Naive thymus-derived CD8-positive, alpha-beta T cell (primary cell): Measurements from ENCODE around the gene PIGV. TPM values are rescaled to one million over a fixed set of nuclear protein-coding genes. Genes with fewer than 3 reads are reported as not detected.
A peak's percentile ranks its signal among the peaks of the same experiment; 100 is the strongest.

ENCODE experiments used
- ATAC-seq, 2 donors: fragments of 150-1000 bp; cut with Tn5 transposase in 1 of 2; sonication (Bioruptor Pico), chemical (Tn5 transposase) in 1 of 2; 1 replicate in 1 of 2; 2 replicates in 1 of 2; pipeline ENCODE4 v1.10.0; 2021; ENCODE audit warnings: mild to moderate bottlenecking in 2 of 2, moderate library complexity in 2 of 2
- POLR2A ChIA-PET: fragments of 350-600 bp; sonication (Branson Sonifier 250); formaldehyde crosslinking; loops from one replicate; lab custom pipeline; 2021; ENCODE audit warnings: antibody characterized with exemption; lab: Charles Lee
- DNase-seq, 10 donors: peaks; one replicate each; pipeline versions ENCODE4 v3.0.0 to v3.0.0-alpha.2; 2020 to 2022
- H3K27ac Mint-ChIP-seq, 10 donors: one replicate each; pipeline ENCODE4 v1.8.0; 2020 to 2022; ENCODE audit warnings: mild to moderate bottlenecking in 10 of 10, mixed read lengths in 10 of 10, moderate library complexity in 4 of 10, inconsistent platforms in 1 of 10
- H3K27me3 Mint-ChIP-seq, 5 donors: one replicate each; pipeline ENCODE4 v1.8.0; 2021 to 2022; ENCODE audit warnings: mixed read lengths in 5 of 5
- H3K36me3 Mint-ChIP-seq, 3 donors: one replicate each; pipeline ENCODE4 v1.8.0; 2020 to 2022; ENCODE audit warnings: mixed read lengths in 3 of 3, mild to moderate bottlenecking in 2 of 3, inconsistent platforms in 1 of 3
- H3K4me1 Mint-ChIP-seq, 4 donors: one replicate each; pipeline ENCODE4 v1.8.0; 2021 to 2022; ENCODE audit warnings: mixed read lengths in 4 of 4
- H3K4me3 Mint-ChIP-seq, 10 donors: one replicate each; pipeline ENCODE4 v1.8.0; 2020 to 2022; ENCODE audit warnings: mild to moderate bottlenecking in 10 of 10, mixed read lengths in 10 of 10, moderate library complexity in 6 of 10, inconsistent platforms in 1 of 10
- H3K9me3 Mint-ChIP-seq, 9 donors: one replicate each; pipeline ENCODE4 v1.8.0; 2020 to 2022; ENCODE audit warnings: mixed read lengths in 9 of 9, mild to moderate bottlenecking in 3 of 9, inconsistent platforms in 1 of 9, moderate library complexity in 1 of 9
- polyA plus RNA-seq, 3 donors: library from polyadenylated mRNA; unstranded; fragments of 300-500 nt; fragmentation: Illumina TruSeq; gene quantifications; one replicate each; pipeline ENCODE4 v1.2.3, GENCODE V29; 2021
- total RNA-seq, 8 experiments: library from RNA in 2 of 8; stranded (reverse) in 2 of 8; gene quantifications; one replicate each; pipeline ENCODE4 v1.2.3 and lab custom pipeline; 2021 to 2026

Gene PIGV
- total and polyA plus RNA-seq, 5 experiments from 2014 or later: 8.2 to 27.2 (median 14.4) TPM

DNA sequence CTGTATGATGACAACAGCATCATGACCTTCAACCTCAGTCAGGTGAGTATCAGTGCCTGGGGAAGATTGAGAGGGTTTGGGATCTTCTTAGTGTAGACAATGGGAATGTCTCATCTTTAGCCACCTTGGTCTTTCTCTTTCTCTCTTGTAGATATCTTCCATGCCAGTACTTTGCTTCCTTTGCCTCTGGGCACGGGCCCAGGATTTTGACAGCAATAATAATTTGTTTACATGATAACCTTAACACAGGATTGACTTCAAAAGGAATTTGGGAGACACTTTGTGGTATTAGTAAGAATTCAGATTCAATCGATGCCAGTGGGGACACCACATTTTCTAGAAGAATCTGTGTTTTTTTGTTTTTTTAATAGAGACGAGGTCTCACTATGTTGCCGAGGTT, 12.1 kb upstream of the PIGV start:
- no peaks in the 10 kb centered on the region for H3K9me3 Mint-ChIP-seq
- ATAC-seq (no peak), DNase-seq (no peak)
- H3K27ac Mint-ChIP-seq: peak overlapping the region in 9 of 10 donors; percentile 17 to 73 (median 66)
- POLR2A ChIA-PET: interaction anchor here (0.9 to 16.1 kb wide), 3 partner anchors 10 to 81 kb away, joined by 3 to 432 read pairs (median 11); partner anchors contain the start of genes ARID1A and PIGV
- H3K27me3 Mint-ChIP-seq: no peaks in the 10 kb centered on the region
- peaks cover 5 to 26% (median 20%) of the 10 kb centered on the region in 4 donors for H3K4me1 Mint-ChIP-seq
- no peak overlapping the region for H3K4me3 Mint-ChIP-seq
- H3K36me3 Mint-ChIP-seq: peaks cover 0 to 98% (median 33%) of the 10 kb centered on the region in 3 donors

DNA sequence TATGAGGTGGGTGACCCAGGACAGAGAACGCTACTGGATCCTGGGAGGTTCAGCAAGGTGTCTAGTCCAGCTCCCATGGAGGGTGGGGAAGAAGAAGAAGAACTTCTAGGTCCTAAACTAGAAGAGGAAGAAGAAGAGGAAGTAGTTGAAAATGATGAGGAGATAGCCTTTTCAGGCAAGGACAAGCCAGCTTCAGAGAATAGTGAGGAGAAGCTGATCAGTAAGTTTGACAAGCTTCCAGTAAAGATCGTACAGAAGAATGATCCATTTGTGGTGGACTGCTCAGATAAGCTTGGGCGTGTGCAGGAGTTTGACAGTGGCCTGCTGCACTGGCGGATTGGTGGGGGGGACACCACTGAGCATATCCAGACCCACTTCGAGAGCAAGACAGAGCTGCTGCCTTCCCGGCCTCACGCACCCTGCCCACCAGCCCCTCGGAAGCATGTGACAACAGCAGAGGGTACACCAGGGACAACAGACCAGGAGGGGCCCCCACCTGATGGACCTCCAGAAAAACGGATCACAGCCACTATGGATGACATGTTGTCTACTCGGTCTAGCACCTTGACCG, 8.6 kb upstream of the PIGV start:
- Mint-ChIP-seq H3K27ac (peak overlapping the region in 9 of 10 donors; percentile 3 to 81 (median 62)), H3K9me3 (no peaks in the 10 kb centered on the region), H3K4me3 (peak overlapping the region in 1 of 10 donors; percentile 12), H3K4me1 (peaks cover 19 to 48% (median 41%) of the 10 kb centered on the region in 4 donors), H3K36me3 (peaks cover 0 to 84% (median 25%) of the 10 kb centered on the region in 3 donors), H3K27me3 (no peaks in the 10 kb centered on the region)
- ATAC-seq: no peak
- no peak for DNase-seq
- POLR2A ChIA-PET: interaction anchor here (0.5 to 16.1 kb wide), 4 partner anchors 8 to 85 kb away, joined by 3 to 432 read pairs (median 8); partner anchors contain the start of genes ARID1A and PIGV

DNA sequence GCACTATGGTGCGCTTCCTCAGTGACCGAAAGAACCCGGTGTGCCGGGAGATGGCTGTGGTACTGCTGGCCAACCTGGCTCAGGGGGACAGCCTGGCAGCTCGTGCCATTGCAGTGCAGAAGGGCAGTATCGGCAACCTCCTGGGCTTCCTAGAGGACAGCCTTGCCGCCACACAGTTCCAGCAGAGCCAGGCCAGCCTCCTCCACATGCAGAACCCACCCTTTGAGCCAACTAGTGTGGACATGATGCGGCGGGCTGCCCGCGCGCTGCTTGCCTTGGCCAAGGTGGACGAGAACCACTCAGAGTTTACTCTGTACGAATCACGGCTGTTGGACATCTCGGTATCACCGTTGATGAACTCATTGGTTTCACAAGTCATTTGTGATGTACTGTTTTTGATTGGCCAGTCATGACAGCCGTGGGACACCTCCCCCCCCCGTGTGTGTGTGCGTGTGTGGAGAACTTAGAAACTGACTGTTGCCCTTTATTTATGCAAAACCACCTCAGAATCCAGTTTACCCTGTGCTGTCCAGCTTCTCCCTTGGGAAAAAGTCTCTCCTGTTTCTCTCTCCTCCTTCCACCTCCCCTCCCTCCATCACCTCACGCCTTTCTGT, 7.3 kb upstream of the PIGV start:
- H3K4me3 Mint-ChIP-seq: no peak overlapping the region
- no peak for DNase-seq
- H3K27me3 Mint-ChIP-seq: no peaks in the 10 kb centered on the region
- no peak for ATAC-seq
- H3K4me1 Mint-ChIP-seq: peaks cover 25 to 60% (median 52%) of the 10 kb centered on the region in 4 donors
- H3K27ac Mint-ChIP-seq: peak overlapping the region in 8 of 10 donors; percentile 6 to 70 (median 26)
- POLR2A ChIA-PET: interaction anchor here (1.8 to 16.1 kb wide), 2 partner anchors 56 to 86 kb away, joined by 3 to 432 read pairs; partner anchors contain the start of gene ARID1A
- no peaks in the 10 kb centered on the region for H3K9me3 Mint-ChIP-seq
- peaks cover 0 to 71% (median 22%) of the 10 kb centered on the region in 3 donors for H3K36me3 Mint-ChIP-seq

DNA sequence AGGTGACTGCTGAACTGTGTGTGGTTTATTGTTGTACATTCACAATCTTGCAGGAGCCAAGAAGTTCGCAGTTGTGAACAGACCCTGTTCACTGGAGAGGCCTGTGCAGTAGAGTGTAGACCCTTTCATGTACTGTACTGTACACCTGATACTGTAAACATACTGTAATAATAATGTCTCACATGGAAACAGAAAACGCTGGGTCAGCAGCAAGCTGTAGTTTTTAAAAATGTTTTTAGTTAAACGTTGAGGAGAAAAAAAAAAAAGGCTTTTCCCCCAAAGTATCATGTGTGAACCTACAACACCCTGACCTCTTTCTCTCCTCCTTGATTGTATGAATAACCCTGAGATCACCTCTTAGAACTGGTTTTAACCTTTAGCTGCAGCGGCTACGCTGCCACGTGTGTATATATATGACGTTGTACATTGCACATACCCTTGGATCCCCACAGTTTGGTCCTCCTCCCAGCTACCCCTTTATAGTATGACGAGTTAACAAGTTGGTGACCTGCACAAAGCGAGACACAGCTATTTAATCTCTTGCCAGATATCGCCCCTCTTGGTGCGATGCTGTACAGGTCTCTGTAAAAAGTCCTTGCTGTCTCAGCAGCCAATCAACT, 6.4 kb upstream of the PIGV start:
- POLR2A ChIA-PET: interaction anchor here (0.9 to 16.1 kb wide), 3 partner anchors 35 to 87 kb away, joined by 3 to 432 read pairs (median 4); partner anchors contain the start of gene ARID1A
- ATAC-seq: no peak

DNA sequence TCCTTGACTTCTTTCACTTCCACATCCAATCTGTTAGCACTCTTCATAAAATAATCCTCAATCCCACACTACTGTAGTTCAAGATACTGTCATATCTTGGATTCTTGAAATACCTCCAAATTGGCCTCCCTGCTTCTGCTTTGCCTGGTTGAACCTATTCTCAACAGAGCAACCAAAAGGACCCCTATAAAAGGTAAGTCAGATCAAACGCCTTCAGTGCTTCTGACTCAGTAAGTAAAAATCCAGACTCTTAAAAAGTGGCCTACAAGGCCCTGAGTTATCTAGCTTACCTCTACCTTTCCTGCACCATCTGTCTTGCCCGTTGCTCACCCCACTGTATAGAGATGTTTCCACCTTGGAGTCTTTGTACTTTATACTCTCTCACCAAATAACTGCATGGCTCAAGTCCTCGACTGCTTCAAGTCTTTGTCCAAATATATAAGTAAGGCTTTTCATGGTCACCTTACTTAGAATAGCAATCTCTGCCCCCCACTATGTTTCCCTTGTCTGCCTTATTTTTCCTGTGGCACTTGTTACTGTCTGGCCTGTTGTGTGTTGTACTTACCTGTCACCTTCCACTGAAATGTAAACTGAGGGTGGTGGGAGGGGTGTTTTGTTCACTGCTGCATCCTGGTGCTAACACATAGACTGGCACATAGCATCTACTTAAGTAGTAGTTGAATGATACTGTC, 5.1 kb upstream of the PIGV start:
- H3K27ac Mint-ChIP-seq: peak overlapping the region; percentile 36 to 100 (median 78)
- ATAC-seq (no peak), DNase-seq (no peak)
- H3K4me1 Mint-ChIP-seq: peaks cover 43 to 80% (median 73%) of the 10 kb centered on the region in 4 donors
- H3K36me3 Mint-ChIP-seq: peaks cover 0 to 51% (median 12%) of the 10 kb centered on the region in 3 donors
- no peak overlapping the region for H3K4me3 Mint-ChIP-seq
- POLR2A ChIA-PET: interaction anchor here (0.6 to 16.1 kb wide), 4 partner anchors 39 to 181 kb away, joined by 3 to 432 read pairs (median 6); partner anchors contain the start of gene ARID1A
- H3K9me3 Mint-ChIP-seq: no peaks in the 10 kb centered on the region
- no peaks in the 10 kb centered on the region for H3K27me3 Mint-ChIP-seq

More for the DNA sequence above, 6.4 kb upstream of the PIGV start:
- H3K9me3 Mint-ChIP-seq: no peaks in the 10 kb centered on the region
- H3K27me3 Mint-ChIP-seq: no peaks in the 10 kb centered on the region
- no peak overlapping the region for H3K4me3 Mint-ChIP-seq
- DNase-seq: no peak
- peaks cover 0 to 63% (median 17%) of the 10 kb centered on the region in 3 donors for H3K36me3 Mint-ChIP-seq
- H3K27ac Mint-ChIP-seq: peak overlapping the region in 9 of 10 donors; percentile 1 to 100 (median 74)
- H3K4me1 Mint-ChIP-seq: peaks cover 32 to 68% (median 61%) of the 10 kb centered on the region in 4 donors

DNA sequence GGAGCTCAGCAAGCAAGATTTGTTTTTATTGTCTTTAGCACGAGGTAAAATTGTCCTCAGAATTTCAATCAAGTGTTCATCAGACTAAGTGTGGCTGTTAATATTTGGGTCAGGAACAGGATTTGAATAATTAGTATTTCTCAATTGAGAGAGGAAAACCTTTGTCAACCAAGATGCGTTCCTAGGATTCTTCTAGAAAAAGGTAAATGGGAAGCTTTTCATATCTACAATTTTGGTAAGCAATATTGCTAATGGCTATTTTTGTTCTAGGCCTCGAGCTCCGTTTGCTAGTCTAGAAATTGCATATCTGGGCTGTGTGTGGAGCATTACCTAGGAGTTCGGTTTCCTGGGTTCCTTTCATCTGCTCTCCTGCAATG, 4.1 kb upstream of the PIGV start:
- peak overlapping the region in 9 of 10 donors; percentile 29 to 100 (median 73) for H3K27ac Mint-ChIP-seq
- ATAC-seq: no peak
- H3K36me3 Mint-ChIP-seq: peaks cover 0 to 41% (median 7%) of the 10 kb centered on the region in 3 donors
- DNase-seq: no peak
- no peaks in the 10 kb centered on the region for H3K27me3 Mint-ChIP-seq
- no peaks in the 10 kb centered on the region for H3K9me3 Mint-ChIP-seq
- POLR2A ChIA-PET: interaction anchor here (0.6 to 16.1 kb wide), 3 partner anchors 40 to 182 kb away, joined by 3 to 432 read pairs (median 8); partner anchors contain the start of gene ARID1A
- H3K4me3 Mint-ChIP-seq: no peak overlapping the region
- peaks cover 42 to 76% (median 72%) of the 10 kb centered on the region in 4 donors for H3K4me1 Mint-ChIP-seq

DNA sequence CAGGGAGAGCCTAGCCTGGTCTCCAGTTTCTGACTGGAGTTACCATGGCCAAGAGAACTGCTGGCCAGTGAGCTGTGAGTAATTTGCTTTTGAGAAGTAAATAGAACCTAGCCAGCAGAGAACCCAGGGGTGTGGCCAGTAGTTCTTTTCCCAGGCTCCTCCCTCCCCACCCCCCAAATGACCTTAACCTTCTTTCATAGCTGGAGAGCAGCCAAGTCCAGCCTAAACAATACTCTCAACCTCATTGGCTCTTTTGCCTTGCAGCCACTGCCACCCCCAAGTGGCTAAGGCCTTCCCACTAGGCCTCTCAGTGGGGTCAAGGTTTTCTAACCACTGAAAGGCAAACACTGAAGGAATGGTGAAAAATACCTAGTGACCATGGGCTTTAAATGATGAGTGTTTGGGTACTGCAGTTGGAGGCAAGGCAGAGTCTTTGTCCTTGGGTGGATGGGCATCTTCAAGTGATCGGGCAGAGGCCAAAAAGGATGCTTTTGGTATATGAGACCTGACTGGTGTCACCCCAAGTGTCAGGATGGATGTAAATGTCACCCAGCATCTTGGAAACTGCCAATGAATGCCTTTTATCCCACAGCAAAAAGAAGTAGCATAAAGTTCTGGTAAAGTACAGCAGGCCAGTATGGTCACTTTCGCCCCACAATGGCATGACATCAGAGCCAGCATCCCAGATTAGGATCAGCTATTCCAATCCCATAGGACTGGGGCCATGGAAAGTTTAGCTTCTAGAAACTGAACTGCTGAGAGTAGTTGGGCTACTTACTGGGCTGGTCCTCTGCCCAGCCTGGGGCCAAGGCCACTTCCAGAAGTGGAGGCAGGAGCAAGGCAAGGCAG, 3.5 kb upstream of the PIGV start:
- Mint-ChIP-seq H3K4me1 (peaks cover 45 to 75% (median 73%) of the 10 kb centered on the region in 4 donors), H3K27ac (peak overlapping the region; percentile 29 to 100 (median 100)), H3K36me3 (peaks cover 0 to 35% (median under 1%) of the 10 kb centered on the region in 3 donors), H3K27me3 (no peaks in the 10 kb centered on the region), H3K9me3 (no peaks in the 10 kb centered on the region), H3K4me3 (peak overlapping the region in 1 of 10 donors; percentile 3)
- POLR2A ChIA-PET: interaction anchor here (0.9 to 16.1 kb wide), 3 partner anchors 40 to 105 kb away, joined by 3 to 432 read pairs (median 3); partner anchors contain the start of gene ARID1A
- ATAC-seq (no peak), DNase-seq (no peak)

DNA sequence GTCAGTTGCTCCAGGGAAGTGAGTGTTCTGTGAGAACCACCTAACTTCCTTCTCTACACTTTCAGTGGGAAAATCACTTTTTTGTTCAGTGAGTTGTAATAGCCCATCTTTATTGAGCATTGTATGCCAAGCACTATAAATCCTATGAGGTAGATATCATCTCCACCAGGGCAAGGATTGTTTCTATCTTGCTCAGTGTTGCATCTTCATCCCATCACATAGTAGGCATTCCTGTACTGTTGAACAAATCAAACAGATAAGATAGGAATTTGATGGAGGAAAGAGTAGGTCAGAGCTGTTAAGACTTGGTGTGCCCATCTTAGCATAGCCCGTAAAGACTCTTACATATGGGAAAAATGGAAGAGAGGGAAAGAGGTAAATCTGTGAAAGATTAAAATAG, 2.9 kb upstream of the PIGV start:
- Mint-ChIP-seq H3K9me3 (no peaks in the 10 kb centered on the region), H3K36me3 (peaks cover 0 to 28% (median 0%) of the 10 kb centered on the region in 3 donors), H3K4me3 (peak overlapping the region in 7 of 10 donors; percentile 3 to 99 (median 64)), H3K4me1 (peaks cover 47 to 77% (median 75%) of the 10 kb centered on the region in 4 donors), H3K27me3 (no peaks in the 10 kb centered on the region), H3K27ac (peak overlapping the region in 9 of 10 donors; percentile 86 to 100 (median 100))
- no peak for ATAC-seq
- DNase-seq: no peak
- POLR2A ChIA-PET: interaction anchor here (0.9 to 16.1 kb wide), 5 partner anchors 8 to 105 kb away, joined by 3 to 432 read pairs (median 9); partner anchors contain the start of gene ARID1A

DNA sequence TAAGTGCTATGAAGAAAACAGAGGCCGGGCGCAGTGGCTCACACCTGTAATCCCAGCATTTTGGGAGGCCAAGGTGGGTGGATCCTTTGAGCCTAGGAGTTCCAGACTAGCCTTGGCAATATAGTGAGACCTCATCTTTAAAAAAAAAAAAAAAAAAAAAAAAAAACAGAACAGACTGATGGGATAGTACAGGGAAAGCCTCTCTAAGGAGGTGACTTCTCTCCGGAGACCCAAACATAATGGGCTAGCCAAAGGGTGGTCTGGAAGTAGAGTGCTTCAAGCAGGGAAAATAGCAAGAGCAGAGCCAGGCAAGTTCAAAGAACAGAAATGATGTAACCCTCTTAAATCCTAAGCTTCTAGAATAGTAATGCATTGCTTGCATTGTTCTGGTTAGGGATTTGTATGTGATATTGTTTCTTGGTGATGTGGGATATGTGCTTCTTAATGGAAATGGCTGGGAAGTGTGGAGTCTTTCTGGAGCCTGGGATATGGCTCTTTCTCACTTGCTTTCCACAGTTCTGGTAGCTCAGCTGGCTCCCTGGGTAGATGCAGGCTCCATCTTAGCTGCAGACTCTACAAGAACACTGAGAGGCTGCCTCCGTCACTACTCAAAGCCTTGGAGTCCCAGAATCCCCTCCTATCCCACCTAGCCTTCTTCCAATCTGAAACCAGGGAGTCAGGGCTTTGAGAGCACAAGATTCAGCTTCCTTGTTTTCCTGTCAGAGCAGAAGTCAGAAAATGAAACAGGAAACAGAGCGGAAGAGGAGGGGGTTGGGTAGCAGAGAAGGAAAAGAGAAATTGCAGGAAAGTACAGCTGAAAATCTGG, 1.9 kb upstream of the PIGV start:
- ATAC-seq (no peak), DNase-seq (peak in 4 of 10 donors; percentile 12 to 35 (median 28))
- Mint-ChIP-seq H3K27ac (peak overlapping the region; percentile 90 to 100 (median 100)), H3K27me3 (no peaks in the 10 kb centered on the region), H3K9me3 (no peaks in the 10 kb centered on the region), H3K4me1 (peaks cover 47 to 84% (median 76%) of the 10 kb centered on the region in 4 donors), H3K36me3 (peaks cover 0 to 21% (median 0%) of the 10 kb centered on the region in 3 donors), H3K4me3 (peak overlapping the region; percentile 83 to 100 (median 96))
- POLR2A ChIA-PET: interaction anchor here (0.6 to 16.1 kb wide), 16 partner anchors 9 to 285 kb away, joined by 3 to 432 read pairs (median 3); partner anchors contain the start of gene ARID1A
